Upper lobe of left lung (tissue), 6 donors: ENCODE measurements around the gene MC1R. TPM values are rescaled to one million over a fixed set of nuclear protein-coding genes. Genes with fewer than 3 reads are reported as not detected.

Experiments used
- ATAC-seq, 2 donors: fragments of 200-7000 bp; cut with Tn5 transposase; one replicate each; pipeline ENCODE4 v1.9.1; 2022; ENCODE audit warnings: mild to moderate bottlenecking in 2 of 2, moderate library complexity in 2 of 2; ENCODE audit not compliant: low FRiP score in 2 of 2
- DNase-seq, 2 donors: peaks; one replicate each; pipeline ENCODE4 v3.0.0-alpha.2; 2019 to 2020
- H3K27ac ChIP-seq, 4 donors: fragments of 200-600 bp; sonication (generic); one replicate each; pipeline ENCODE4 v1.5.1; 2016 to 2019
- H3K27me3 ChIP-seq, 4 donors: fragments of 200-600 bp; sonication (generic); one replicate each; pipeline ENCODE4 v1.5.1; 2017 to 2019
- H3K36me3 ChIP-seq, 4 donors: fragments of 200-600 bp; sonication (generic); one replicate each; pipeline ENCODE4 v1.5.1; 2016 to 2019
- H3K4me1 ChIP-seq, 4 donors: fragments of 200-600 bp; sonication (generic); one replicate each; pipeline ENCODE4 v1.5.1; 2018 to 2019
- H3K4me3 ChIP-seq, 4 donors: fragments of 200-600 bp; sonication (generic); one replicate each; pipeline ENCODE4 v1.5.1; 2017 to 2019; ENCODE audit warnings: mild to moderate bottlenecking in 2 of 4, moderate library complexity in 1 of 4
- H3K9me3 ChIP-seq, 4 donors: fragments of 200-600 bp; sonication (generic); one replicate each; pipeline ENCODE4 v1.5.1; 2018 to 2019
- CTCF ChIP-seq, 6 experiments: fragments of 450-650 bp in 4 of 6; fragments of 200-600 bp in 2 of 6; sonication (generic) in 2 of 6; IDR thresholded peaks; one replicate each; pipeline ENCODE4 v1.5.1; 2016 to 2019; ENCODE audit warnings: antibody characterized with exemption in 6 of 6
- EP300 ChIP-seq, 4 donors: sonication (generic); formaldehyde crosslinking; IDR thresholded peaks; one replicate each; pipeline ENCODE4 v1.5.1; 2017; ENCODE audit warnings: antibody characterized with exemption in 4 of 4, control low read depth in 2 of 4
- POLR2A ChIP-seq, 4 donors: fragments of 450-650 bp; IDR thresholded peaks; one replicate each; pipeline ENCODE4 v1.5.1; 2016 to 2017; ENCODE audit warnings: antibody characterized with exemption in 4 of 4, mild to moderate bottlenecking in 2 of 4
- POLR2AphosphoS5 ChIP-seq, 2 donors: sonication (generic); formaldehyde crosslinking; IDR thresholded peaks; one replicate each; pipeline ENCODE4 v1.5.1; 2017; ENCODE audit warnings: antibody characterized with exemption in 2 of 2
- WGBS, 2 donors: methylation state at CpG; one replicate each; pipeline ENCODE4 v1.1.5; 2017 to 2018; 5-methylcytosine and 5-hydroxymethylcytosine counted together
- total RNA-seq, 6 donors: library from RNA; depleted of rRNA in 4 of 6; stranded (reverse); fragments of >200 nt in 4 of 6; gene quantifications; one replicate each; pipeline versions ENCODE4 v1.1.0 to v1.2.1, GENCODE V29; 2016 to 2021
- donor health status: DM: no; HTN: no; CAD: no; lungs with moderate emphysema.
- donor health status: DM: no; HTN: yes; CAD: no; lungs with severe emphysema.

The MC1R gene
- total RNA-seq, 6 donors from 2014 or later: 4.9 to 44.0 (median 7.0) TPM

GRCh38 chr16:89922477-89922883 lies 3.8 kb downstream of the MC1R start:
- no peak for TF ChIP-seq CTCF (IDR thresholded peaks at IDR 0.05)
- TF ChIP-seq POLR2AphosphoS5 (IDR thresholded peaks at IDR 0.05): peak in 1 of 2 donors; percentile 18
- Histone ChIP-seq H3K27ac (peak overlapping the region; percentile 54 to 78 (median 76)), H3K27me3 (peaks cover 0 to 35% (median 27%) of the 10 kb centered on the region in 4 donors), H3K4me3 (peak overlapping the region; percentile 18 to 61 (median 56)), H3K4me1 (peaks cover 58 to 73% (median 66%) of the 10 kb centered on the region in 4 donors), H3K9me3 (no peaks in the 10 kb centered on the region), H3K36me3 (no peaks in the 10 kb centered on the region)
- DNase-seq: peak in 1 of 2 donors; percentile 72
- WGBS, 2 donors: 1 to 4% methylated on average over 14 to 16 of the region's 31 CpGs
- peak; percentile 31 to 55 for ATAC-seq

- H3K27me3 ChIP-seq: peaks cover 0 to 35% (median 27%) of the 10 kb centered on the region in 4 donors
- ATAC-seq: peak in 1 of 2 donors; percentile 71
Observed at GRCh38 chr16:89922884-89923639, 4.4 kb downstream of the MC1R start, which contains the start of gene TUBB3. Gene TUBB3 (plus strand): TSS chr16:89923342. CDS start chr16:89923402, 60 bp downstream.

GRCh38 chr16:89923640-89924296 lies 5.1 kb downstream of the MC1R start:
- Histone ChIP-seq H3K27ac (peak overlapping the region in 1 of 4 donors; percentile 78), H3K9me3 (no peaks in the 10 kb centered on the region), H3K4me1 (peaks cover 45 to 60% (median 53%) of the 10 kb centered on the region in 4 donors), H3K36me3 (no peaks in the 10 kb centered on the region), H3K4me3 (peak overlapping the region in 3 of 4 donors; percentile 52 to 61 (median 60)), H3K27me3 (peaks cover 0 to 35% (median 27%) of the 10 kb centered on the region in 4 donors)
- 10% methylated on average over 32 of the region's 41 CpGs; no CpG with 5 or more reads in 1 of the 2 donors for WGBS, 2 donors
- DNase-seq: no peak
- no peak for TF ChIP-seq EP300 (IDR thresholded peaks at IDR 0.05)
- TF ChIP-seq POLR2AphosphoS5 (IDR thresholded peaks at IDR 0.05): no peak
- TF ChIP-seq POLR2A (IDR thresholded peaks at IDR 0.05): no peak
- no peak for TF ChIP-seq CTCF (IDR thresholded peaks at IDR 0.05)
- ATAC-seq: no peak

More at GRCh38 chr16:89922884-89923639, 4.4 kb downstream of the MC1R start, which contains the start of gene TUBB3:
- WGBS, 2 donors: 0 to 1% methylated on average over 1 to 14 of the region's 88 CpGs
- Histone ChIP-seq H3K27ac (peak within 1 kb of the TSS; percentile 54 to 78 (median 76)), H3K9me3 (no peaks in the 10 kb centered on the region), H3K4me1 (peaks cover 52 to 67% (median 60%) of the 10 kb centered on the region in 4 donors), H3K4me3 (peak within 1 kb of the TSS; percentile 18 to 61 (median 56)), H3K36me3 (no peaks in the 10 kb centered on the region)
- DNase-seq: peak; percentile 56 to 94
- peak in 1 of 6 experiments; percentile 6 for TF ChIP-seq CTCF (IDR thresholded peaks at IDR 0.05)
- TF ChIP-seq POLR2AphosphoS5 (IDR thresholded peaks at IDR 0.05): peak; percentile 4 to 42
- no peak for TF ChIP-seq EP300 (IDR thresholded peaks at IDR 0.05)
- peak in 3 of 4 donors; percentile 27 to 71 (median 52) for TF ChIP-seq POLR2A (IDR thresholded peaks at IDR 0.05)

- Histone ChIP-seq H3K27me3 (peaks cover 0 to 35% (median 27%) of the 10 kb centered on the region in 4 donors), H3K27ac (no peak overlapping the region), H3K4me1 (peaks cover 44 to 57% (median 49%) of the 10 kb centered on the region in 4 donors), H3K4me3 (peak overlapping the region in 1 of 4 donors; percentile 61), H3K36me3 (no peaks in the 10 kb centered on the region), H3K9me3 (no peaks in the 10 kb centered on the region)
- TF ChIP-seq CTCF (IDR thresholded peaks at IDR 0.05) (no peak), POLR2A (IDR thresholded peaks at IDR 0.05) (no peak), POLR2AphosphoS5 (IDR thresholded peaks at IDR 0.05) (no peak), EP300 (IDR thresholded peaks at IDR 0.05) (no peak)
- WGBS, 2 donors: 4% methylated on average over 12 to 13 of the region's 14 CpGs
- ATAC-seq: no peak
- peak in 1 of 2 donors; percentile 81 for DNase-seq
Observed at GRCh38 chr16:89924297-89924924, 5.7 kb downstream of the MC1R start.
